OCI-LY1 (cell line): ENCODE data around the gene GLIS1.

Source experiments
- H2AFZ ChIP-seq: fragments of 200-600 bp; sonication (generic), shearing (Covaris generic); 2 replicates; pipeline ENCODE4 v1.6.0; 2014; ENCODE audit warnings: antibody characterized with exemption, mild to moderate bottlenecking, low read length
- H3F3A ChIP-seq: fragments of 200-600 bp; sonication (generic), shearing (Covaris generic); 2 replicates; pipeline ENCODE4 v1.6.0; 2014; ENCODE audit warnings: mild to moderate bottlenecking, antibody characterized with exemption, low read length, moderate library complexity; ENCODE audit not compliant: insufficient read depth
- H3K27ac ChIP-seq: fragments of 200-600 bp; sonication (generic); 2 replicates; pipeline ENCODE4 v1.5.1; 2014; ENCODE audit warnings: low read length, mixed run types, mild to moderate bottlenecking, low read depth; ENCODE audit not compliant: poor library complexity, severe bottlenecking
- H3K27me3 ChIP-seq: fragments of 200-600 bp; sonication (generic); 2 replicates; pipeline ENCODE4 v1.6.0; 2014; ENCODE audit warnings: antibody characterized with exemption, mild to moderate bottlenecking, low read length, moderate library complexity; ENCODE audit not compliant: insufficient read depth
- H3K36me3 ChIP-seq: fragments of 200-600 bp; sonication (generic); 2 replicates; pipeline ENCODE4 v1.6.1; 2014; ENCODE audit warnings: mild to moderate bottlenecking, antibody characterized with exemption, low read length, moderate library complexity, mixed read lengths; ENCODE audit not compliant: insufficient read depth
- H3K4me1 ChIP-seq: fragments of 200-600 bp; sonication (generic); 2 replicates; pipeline ENCODE4 v1.5.1; 2014; ENCODE audit warnings: mild to moderate bottlenecking, low read length, moderate library complexity; ENCODE audit not compliant: insufficient read depth, severe bottlenecking
- H3K4me2 ChIP-seq: fragments of 200-600 bp; sonication (generic), shearing (Covaris generic); 2 replicates; pipeline ENCODE4 v1.6.1; 2014; ENCODE audit warnings: low read length
- H3K4me3 ChIP-seq: fragments of 200-600 bp; sonication (generic); 2 replicates; pipeline ENCODE4 v1.5.1; 2014; ENCODE audit warnings: low read length, low read depth, mild to moderate bottlenecking, mixed read lengths; ENCODE audit not compliant: poor library complexity, severe bottlenecking
- H3K79me2 ChIP-seq: fragments of 200-600 bp; shearing (Covaris generic); 2 replicates; pipeline ENCODE4 v1.6.1; 2016; ENCODE audit warnings: mixed run types, low read length, mixed read lengths; ENCODE audit not compliant: insufficient read depth
- H3K9ac ChIP-seq: fragments of 200-600 bp; sonication (generic), shearing (Covaris generic); 2 replicates; pipeline ENCODE4 v1.6.1; 2014; ENCODE audit warnings: mild to moderate bottlenecking, low read length, mixed read lengths
- H3K9me2 ChIP-seq: fragments of 200-600 bp; sonication (generic), shearing (Covaris generic); 2 replicates; pipeline ENCODE4 v1.6.1; 2014; ENCODE audit warnings: low read depth, mild to moderate bottlenecking, low read length, mixed read lengths
- H3K9me3 ChIP-seq: fragments of 200-600 bp; shearing (Covaris generic); 2 replicates; pipeline ENCODE4 v1.6.1; 2014; ENCODE audit warnings: low read length, mixed read lengths
- H4K20me1 ChIP-seq: fragments of 200-600 bp; sonication (generic), shearing (Covaris generic); 2 replicates; pipeline ENCODE4 v1.6.0; 2016; ENCODE audit warnings: mild to moderate bottlenecking, low read length; ENCODE audit not compliant: insufficient read depth
- EZH2 ChIP-seq: fragments of 200-600 bp; sonication (generic), shearing (Covaris generic); IDR thresholded peaks from 2 replicates; pipeline ENCODE4 v1.8.0; 2017; ENCODE audit warnings: borderline replicate concordance, mixed run types, mild to moderate bottlenecking, antibody characterized with exemption, low read length, moderate library complexity, mixed read lengths
- TF ChIP-seq, protein P1 (sequence below): fragments of 200-600 bp; sonication (generic), shearing (Covaris generic); IDR thresholded peaks from 2 replicates; pipeline ENCODE4 v1.5.1; 2017; ENCODE audit warnings: mild to moderate bottlenecking, antibody characterized with exemption, low read length, moderate library complexity, mixed read lengths

The GLIS1 gene

DNA sequence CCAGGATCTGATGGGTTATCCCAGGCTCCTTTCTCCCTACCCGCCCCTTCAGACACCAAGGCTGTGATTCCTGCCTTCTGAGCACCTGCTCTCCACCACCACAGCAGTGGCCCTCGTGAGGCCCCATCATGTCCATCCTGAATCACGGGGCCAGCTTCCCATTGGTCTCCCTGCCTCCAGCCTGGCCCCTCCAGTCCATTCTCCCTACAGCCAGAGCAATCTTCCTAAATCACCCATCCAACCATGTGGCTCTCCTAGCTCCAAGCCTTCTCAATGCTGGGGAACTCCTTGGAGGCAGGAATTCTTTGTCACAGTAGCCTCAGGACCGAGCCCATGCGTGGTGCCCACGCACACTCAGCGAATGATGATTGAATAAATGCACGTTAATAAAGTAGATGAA lies 8.9 kb upstream of the GLIS1 start:
- Histone ChIP-seq H3K9me2 (no peaks in the 10 kb centered on the region), H3K36me3 (no peaks in the 10 kb centered on the region), H3K27ac (no peak overlapping the region), H3F3A (no peaks in the 10 kb centered on the region), H3K4me3 (no peak overlapping the region), H2AFZ (no peak overlapping the region), H3K9ac (no peak overlapping the region), H3K79me2 (no peaks in the 10 kb centered on the region), H3K4me2 (no peak overlapping the region), H3K4me1 (no peaks in the 10 kb centered on the region), H3K27me3 (no peaks in the 10 kb centered on the region), H3K9me3 (peaks cover under 1% of the 10 kb centered on the region; the same call in 1 of the 2 replicates), H4K20me1 (no peaks in the 10 kb centered on the region)
- TF ChIP-seq, protein P1, sequence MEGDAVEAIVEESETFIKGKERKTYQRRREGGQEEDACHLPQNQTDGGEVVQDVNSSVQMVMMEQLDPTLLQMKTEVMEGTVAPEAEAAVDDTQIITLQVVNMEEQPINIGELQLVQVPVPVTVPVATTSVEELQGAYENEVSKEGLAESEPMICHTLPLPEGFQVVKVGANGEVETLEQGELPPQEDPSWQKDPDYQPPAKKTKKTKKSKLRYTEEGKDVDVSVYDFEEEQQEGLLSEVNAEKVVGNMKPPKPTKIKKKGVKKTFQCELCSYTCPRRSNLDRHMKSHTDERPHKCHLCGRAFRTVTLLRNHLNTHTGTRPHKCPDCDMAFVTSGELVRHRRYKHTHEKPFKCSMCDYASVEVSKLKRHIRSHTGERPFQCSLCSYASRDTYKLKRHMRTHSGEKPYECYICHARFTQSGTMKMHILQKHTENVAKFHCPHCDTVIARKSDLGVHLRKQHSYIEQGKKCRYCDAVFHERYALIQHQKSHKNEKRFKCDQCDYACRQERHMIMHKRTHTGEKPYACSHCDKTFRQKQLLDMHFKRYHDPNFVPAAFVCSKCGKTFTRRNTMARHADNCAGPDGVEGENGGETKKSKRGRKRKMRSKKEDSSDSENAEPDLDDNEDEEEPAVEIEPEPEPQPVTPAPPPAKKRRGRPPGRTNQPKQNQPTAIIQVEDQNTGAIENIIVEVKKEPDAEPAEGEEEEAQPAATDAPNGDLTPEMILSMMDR = no peak
- TF ChIP-seq EZH2 = no peak

DNA sequence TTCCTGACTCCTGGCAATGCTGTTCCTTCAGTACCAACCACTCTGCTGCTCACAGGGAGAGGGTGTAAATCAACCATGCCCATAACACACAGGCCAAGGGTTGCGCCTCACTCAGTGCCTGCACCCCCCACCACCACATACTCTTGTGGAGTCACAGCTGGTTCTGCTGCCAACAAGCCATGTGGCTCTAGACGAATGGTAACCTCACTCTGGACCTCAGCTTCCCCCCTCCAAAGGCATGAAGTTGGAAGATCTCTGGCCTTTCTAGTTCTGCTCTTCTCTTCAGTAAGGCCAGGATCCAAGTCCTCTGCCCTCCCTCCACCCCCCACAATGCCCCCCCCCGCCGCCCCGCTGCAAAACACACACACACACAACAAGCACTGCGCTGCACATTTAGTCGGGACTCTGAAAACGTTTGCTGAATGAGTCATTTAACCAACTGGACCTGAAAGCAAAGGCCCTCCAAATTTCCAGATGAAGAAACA lies 1.7 kb upstream of the GLIS1 start:
- Histone ChIP-seq H3K27me3 (peaks cover 5% of the 10 kb centered on the region; the same call in 1 of the 2 replicates), H3K9ac (no peak overlapping the region), H3F3A (no peaks in the 10 kb centered on the region), H3K79me2 (no peaks in the 10 kb centered on the region), H2AFZ (no peak overlapping the region), H4K20me1 (no peaks in the 10 kb centered on the region), H3K36me3 (no peaks in the 10 kb centered on the region; the same call in 1 of the 2 replicates), H3K4me1 (peaks cover 6% of the 10 kb centered on the region), H3K9me2 (no peaks in the 10 kb centered on the region), H3K4me2 (no peak overlapping the region), H3K9me3 (peaks cover 3% of the 10 kb centered on the region; the same call in 1 of the 2 replicates), H3K4me3 (no peak overlapping the region), H3K27ac (no peak overlapping the region)
- no peak for TF ChIP-seq EZH2

GRCh38 chr1:53738205-53739108 lies 507 bp downstream of the GLIS1 start:
- peaks cover 5% of the 10 kb centered on the region; the same call in 1 of the 2 replicates for H3K27me3 ChIP-seq
- peak overlapping the region; percentile 64 for H3K4me3 ChIP-seq

More at GRCh38 chr1:53738205-53739108, 507 bp downstream of the GLIS1 start:
- H3K4me1 ChIP-seq = peaks cover 6% of the 10 kb centered on the region
- no peak overlapping the region for H2AFZ ChIP-seq
- peaks cover 3% of the 10 kb centered on the region; the same call in 1 of the 2 replicates for H3K9me3 ChIP-seq
- no peak overlapping the region for H3K27ac ChIP-seq
- H3K9ac ChIP-seq = no peak overlapping the region
- TF ChIP-seq, protein P1 = no peak
- no peak for TF ChIP-seq EZH2
- H3K9me2 ChIP-seq = no peaks in the 10 kb centered on the region
- H3F3A ChIP-seq = no peaks in the 10 kb centered on the region
- H4K20me1 ChIP-seq = no peaks in the 10 kb centered on the region
- H3K79me2 ChIP-seq = no peaks in the 10 kb centered on the region
- H3K4me2 ChIP-seq = peak overlapping the region; percentile 79
- H3K36me3 ChIP-seq = no peaks in the 10 kb centered on the region; the same call in 1 of the 2 replicates
